CD14-positive monocyte (primary cell): ENCODE data around the gene KAZN. TPM values are rescaled to one million over a fixed set of nuclear protein-coding genes. Genes with fewer than 3 reads are reported as not detected.

Experiments used
- DNase-seq, 3 donors: peaks; one replicate each; pipeline ENCODE4 v3.0.0-alpha.2; 2011 to 2022
- H2AFZ ChIP-seq: 2 replicates; pipeline ENCODE4 v1.6.0; 2012; ENCODE audit warnings: mild to moderate bottlenecking, low read depth, low read length, inconsistent platforms; ENCODE audit not compliant: insufficient read depth, poor library complexity, severe bottlenecking
- H3K27ac ChIP-seq, 2 donors: 1 replicate in 1 of 2; 2 replicates in 1 of 2; pipeline ENCODE4 v1.5.1; 2012 to 2013; ENCODE audit warnings: low read length in 2 of 2, control low read depth in 1 of 2, inconsistent platforms in 1 of 2, low read depth in 1 of 2, mild to moderate bottlenecking in 1 of 2
- H3K27me3 ChIP-seq, 2 donors: one replicate each; pipeline versions ENCODE4 v1.6.0 to v1.6.1; 2011 to 2013; ENCODE audit warnings: low read length in 2 of 2; ENCODE audit not compliant: control insufficient read depth in 2 of 2, insufficient read depth in 2 of 2
- H3K36me3 ChIP-seq, 2 donors: replicated peaks in 1 of 2; 1 replicate in 1 of 2; 2 replicates in 1 of 2; pipeline versions ENCODE4 v1.5.1 to v1.6.1; 2012 to 2013; ENCODE audit warnings: low read length in 2 of 2, control low read depth in 1 of 2, inconsistent platforms in 1 of 2, mild to moderate bottlenecking in 1 of 2; ENCODE audit not compliant: insufficient read depth in 2 of 2, control insufficient read depth in 1 of 2
- H3K4me1 ChIP-seq, 2 donors: 1 replicate in 1 of 2; 2 replicates in 1 of 2; pipeline versions ENCODE4 v1.5.1 to v1.6.1; 2012 to 2013; ENCODE audit warnings: low read length in 2 of 2, control low read depth in 1 of 2, inconsistent platforms in 1 of 2, mild to moderate bottlenecking in 1 of 2, moderate library complexity in 1 of 2; ENCODE audit not compliant: insufficient read depth in 2 of 2, control insufficient read depth in 1 of 2
- H3K4me2 ChIP-seq: replicated peaks from 2 replicates; pipeline ENCODE3; 2012; ENCODE audit warnings: low read length, moderate library complexity, mild to moderate bottlenecking; ENCODE audit not compliant: poor library complexity, severe bottlenecking; ENCODE audit errors: extremely low read depth
- H3K4me3 ChIP-seq, 3 experiments: fragments of 200-600 bp in 1 of 3; sonication (generic) in 1 of 3; replicated peaks in 1 of 3; 1 replicate in 2 of 3; 2 replicates in 1 of 3; pipeline ENCODE4 v1.5.1; 2011 to 2013; ENCODE audit warnings: low read length in 3 of 3, mild to moderate bottlenecking in 3 of 3, control low read depth in 2 of 3, low read depth in 2 of 3, inconsistent platforms in 1 of 3, moderate library complexity in 1 of 3
- H3K79me2 ChIP-seq: 2 replicates; pipeline ENCODE4 v1.6.0; 2012; ENCODE audit warnings: mild to moderate bottlenecking, control low read depth, inconsistent platforms, low read length, moderate library complexity; ENCODE audit not compliant: insufficient read depth
- H3K9ac ChIP-seq: 2 replicates; pipeline ENCODE4 v1.6.0; 2017; ENCODE audit warnings: low read length, mild to moderate bottlenecking; ENCODE audit not compliant: insufficient read depth, poor library complexity, severe bottlenecking
- H3K9me3 ChIP-seq, 2 donors: replicated peaks in 1 of 2; 1 replicate in 1 of 2; 2 replicates in 1 of 2; pipeline versions ENCODE4 v1.5.1 to v1.6.1; 2012 to 2013; ENCODE audit warnings: low read length in 2 of 2, control low read depth in 1 of 2; ENCODE audit not compliant: control insufficient read depth in 1 of 2, insufficient read depth in 1 of 2
- H4K20me1 ChIP-seq: 2 replicates; pipeline ENCODE4 v1.6.0; 2012; ENCODE audit warnings: mild to moderate bottlenecking, low read length, control low read depth, moderate library complexity; ENCODE audit not compliant: insufficient read depth
- H3K27ac Mint-ChIP-seq, 7 donors: one replicate each; pipeline ENCODE4 v1.8.0; 2020; ENCODE audit warnings: mild to moderate bottlenecking in 7 of 7, mixed read lengths in 7 of 7, moderate library complexity in 6 of 7, inconsistent platforms in 2 of 7
- H3K27me3 Mint-ChIP-seq, 3 donors: one replicate each; pipeline ENCODE4 v1.8.0; 2021 to 2022; ENCODE audit warnings: low read depth in 3 of 3, mild to moderate bottlenecking in 3 of 3, mixed read lengths in 3 of 3, moderate library complexity in 3 of 3, inconsistent platforms in 1 of 3
- H3K36me3 Mint-ChIP-seq, 2 donors: one replicate each; pipeline ENCODE4 v1.8.0; 2020; ENCODE audit warnings: mixed read lengths in 2 of 2, inconsistent platforms in 1 of 2, mild to moderate bottlenecking in 1 of 2
- H3K4me1 Mint-ChIP-seq: one replicate; pipeline ENCODE4 v1.8.0; 2020; ENCODE audit warnings: mild to moderate bottlenecking, mixed read lengths
- H3K4me3 Mint-ChIP-seq, 2 donors: one replicate each; pipeline ENCODE4 v1.8.0; 2020; ENCODE audit warnings: mild to moderate bottlenecking in 2 of 2, mixed read lengths in 2 of 2, moderate library complexity in 1 of 2
- H3K9me3 Mint-ChIP-seq, 7 donors: one replicate each; pipeline ENCODE4 v1.8.0; 2020 to 2022; ENCODE audit warnings: mixed read lengths in 7 of 7, mild to moderate bottlenecking in 6 of 7, moderate library complexity in 6 of 7, inconsistent platforms in 2 of 7
- WGBS: methylation state at CpG from one replicate; pipeline ENCODE4 v1.1.5; 2013; ENCODE audit warnings: missing lambda C conversion rate; ENCODE audit not compliant: insufficient coverage; 5-methylcytosine and 5-hydroxymethylcytosine counted together
- intact Hi-C, 2 donors: fragments of 100-400 bp; cut with micrococcal nuclease; formaldehyde crosslinking; loops; one replicate each; pipeline versions ENCODE4 v1.15.0 to v1.15.1; 2023
- polyA plus RNA-seq, 3 donors: library from polyadenylated mRNA; depleted of rRNA in 1 of 3; unstranded in 2 of 3; stranded (reverse) in 1 of 3; fragments of 300-500 nt in 2 of 3; fragments of >200 nt in 1 of 3; fragmentation: Illumina TruSeq in 2 of 3; gene quantifications; 1 replicate in 2 of 3; 2 replicates in 1 of 3; pipeline ENCODE4 v1.2.3, GENCODE V29; 2012 to 2021
- TF ChIP-seq, protein P1 (sequence below): fragments of 200-600 bp; IDR thresholded peaks from one replicate; pipeline ENCODE4 v1.8.0; 2022; ENCODE audit warnings: antibody characterized with exemption, mild to moderate bottlenecking

The KAZN gene
- polyA plus RNA-seq, 3 donors = not detected

DNA sequence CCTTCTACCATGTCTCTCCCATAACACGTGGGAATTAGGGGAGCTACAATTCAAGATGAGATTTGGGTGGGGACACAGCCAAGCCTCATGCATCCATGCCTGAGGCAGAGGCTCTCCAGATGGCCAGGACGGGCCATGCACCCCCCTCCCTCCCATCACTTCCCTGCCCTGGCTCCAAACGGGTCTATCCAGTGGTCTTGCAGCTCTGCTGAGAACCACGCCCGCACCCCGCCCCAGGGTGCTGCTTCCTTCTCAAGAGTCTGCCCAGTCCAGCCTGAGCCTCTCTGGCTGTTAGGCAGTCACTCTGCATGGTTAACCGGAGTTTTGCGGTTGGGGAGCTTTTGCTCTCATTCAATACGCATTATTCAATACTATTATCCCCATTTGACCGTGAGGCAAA, 423.6 kb downstream of the KAZN start:
- no peaks in the 10 kb centered on the region for H4K20me1 ChIP-seq
- H3K9ac ChIP-seq = no peak overlapping the region
- H3K27ac Mint-ChIP-seq = no peak overlapping the region
- peaks cover 8% of the 10 kb centered on the region for H3K4me1 Mint-ChIP-seq
- no peak overlapping the region for H3K4me3 ChIP-seq
- H3K27me3 Mint-ChIP-seq = peaks cover 0 to 6% (median 3%) of the 10 kb centered on the region in 3 donors
- H3K27ac ChIP-seq = no peak overlapping the region
- no peaks in the 10 kb centered on the region for H3K4me1 ChIP-seq
- TF ChIP-seq, protein P1, sequence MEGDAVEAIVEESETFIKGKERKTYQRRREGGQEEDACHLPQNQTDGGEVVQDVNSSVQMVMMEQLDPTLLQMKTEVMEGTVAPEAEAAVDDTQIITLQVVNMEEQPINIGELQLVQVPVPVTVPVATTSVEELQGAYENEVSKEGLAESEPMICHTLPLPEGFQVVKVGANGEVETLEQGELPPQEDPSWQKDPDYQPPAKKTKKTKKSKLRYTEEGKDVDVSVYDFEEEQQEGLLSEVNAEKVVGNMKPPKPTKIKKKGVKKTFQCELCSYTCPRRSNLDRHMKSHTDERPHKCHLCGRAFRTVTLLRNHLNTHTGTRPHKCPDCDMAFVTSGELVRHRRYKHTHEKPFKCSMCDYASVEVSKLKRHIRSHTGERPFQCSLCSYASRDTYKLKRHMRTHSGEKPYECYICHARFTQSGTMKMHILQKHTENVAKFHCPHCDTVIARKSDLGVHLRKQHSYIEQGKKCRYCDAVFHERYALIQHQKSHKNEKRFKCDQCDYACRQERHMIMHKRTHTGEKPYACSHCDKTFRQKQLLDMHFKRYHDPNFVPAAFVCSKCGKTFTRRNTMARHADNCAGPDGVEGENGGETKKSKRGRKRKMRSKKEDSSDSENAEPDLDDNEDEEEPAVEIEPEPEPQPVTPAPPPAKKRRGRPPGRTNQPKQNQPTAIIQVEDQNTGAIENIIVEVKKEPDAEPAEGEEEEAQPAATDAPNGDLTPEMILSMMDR = no peak
- H3K27me3 ChIP-seq = no peaks in the 10 kb centered on the region
- no peak overlapping the region for H3K4me3 Mint-ChIP-seq
- H2AFZ ChIP-seq = no peak overlapping the region
- no peak for DNase-seq
- 77% methylated on average over 7 of the region's 10 CpGs for WGBS
- peaks cover 0 to 4% (median 0%) of the 10 kb centered on the region in 7 donors for H3K9me3 Mint-ChIP-seq
- no peaks in the 10 kb centered on the region for H3K9me3 ChIP-seq
- intact Hi-C loops = no loop called here
- no peak overlapping the region for H3K4me2 ChIP-seq
- H3K36me3 Mint-ChIP-seq = no peaks in the 10 kb centered on the region
- no peaks in the 10 kb centered on the region for H3K36me3 ChIP-seq
- H3K79me2 ChIP-seq = no peaks in the 10 kb centered on the region

DNA sequence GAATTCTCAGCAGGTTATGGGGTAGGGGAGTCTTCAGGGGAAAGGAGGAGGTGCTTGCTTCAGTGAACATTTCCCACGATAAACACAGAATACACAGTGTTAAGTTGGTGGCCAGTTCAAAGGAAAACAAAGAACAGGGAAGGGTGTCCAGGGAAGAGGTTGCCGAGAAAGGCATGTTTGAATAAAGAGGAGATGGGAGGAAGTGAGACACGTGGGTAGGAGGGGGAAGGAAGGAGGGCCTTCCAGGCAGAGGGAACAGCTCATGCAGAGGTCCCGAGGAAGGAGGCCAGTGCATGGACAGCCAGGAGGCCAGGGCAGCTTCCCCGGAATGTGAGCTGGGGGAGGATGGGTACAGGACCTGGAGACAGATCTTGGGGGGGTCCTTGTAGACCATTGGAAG, 424.7 kb downstream of the KAZN start:
- H3K4me1 Mint-ChIP-seq = peaks cover 8% of the 10 kb centered on the region

More for the DNA sequence above, 424.7 kb downstream of the KAZN start:
- Histone ChIP-seq H3K4me2 (no peak overlapping the region), H3K27ac (no peak overlapping the region), H4K20me1 (no peaks in the 10 kb centered on the region), H3K36me3 (no peaks in the 10 kb centered on the region), H3K4me1 (no peaks in the 10 kb centered on the region), H3K79me2 (no peaks in the 10 kb centered on the region), H3K9ac (no peak overlapping the region), H2AFZ (no peak overlapping the region), H3K27me3 (no peaks in the 10 kb centered on the region), H3K4me3 (no peak overlapping the region), H3K9me3 (no peaks in the 10 kb centered on the region)
- no peaks in the 10 kb centered on the region for H3K36me3 Mint-ChIP-seq
- peaks cover 0 to 6% (median 3%) of the 10 kb centered on the region in 3 donors for H3K27me3 Mint-ChIP-seq
- H3K27ac Mint-ChIP-seq = peak overlapping the region in 1 of 7 donors; percentile 7
- DNase-seq = no peak
- no peak overlapping the region for H3K4me3 Mint-ChIP-seq
- 45% methylated on average over 5 of the region's 5 CpGs for WGBS
- TF ChIP-seq, protein P1 = no peak
- intact Hi-C loops = no loop called here
- H3K9me3 Mint-ChIP-seq = peaks cover 0 to 4% (median 0%) of the 10 kb centered on the region in 7 donors
